Tibial nerve (tissue), 4 donors: ENCODE results near the gene PTPRO.

Experiments
- CTCF ChIP-seq, 5 experiments: fragments of 200-600 bp in 3 of 5; fragments of 450-650 bp in 2 of 5; sonication (generic) in 3 of 5; IDR thresholded peaks; one replicate each; pipeline ENCODE4 v1.5.1; 2016 to 2019; ENCODE audit warnings: antibody characterized with exemption in 5 of 5, mild to moderate bottlenecking in 3 of 5, moderate library complexity in 2 of 5
- EP300 ChIP-seq, 2 donors: sonication (generic); formaldehyde crosslinking; IDR thresholded peaks; one replicate each; pipeline ENCODE4 v1.6.1; 2017; ENCODE audit warnings: antibody characterized with exemption in 2 of 2, mild to moderate bottlenecking in 1 of 2
- POLR2A ChIP-seq, 2 donors: fragments of 450-650 bp; IDR thresholded peaks; one replicate each; pipeline ENCODE4 v1.6.1; 2017; ENCODE audit warnings: antibody characterized with exemption in 2 of 2, mild to moderate bottlenecking in 2 of 2, moderate library complexity in 2 of 2

GRCh38 chr12:15344561-15344960, 22.3 kb downstream of the PTPRO start:
- TF ChIP-seq EP300 (IDR thresholded peaks at IDR 0.05): no peak
- TF ChIP-seq CTCF (IDR thresholded peaks at IDR 0.05): no peak
- TF ChIP-seq POLR2A (IDR thresholded peaks at IDR 0.05): no peak
